Right lobe of liver (tissue), 6 donors: Measurements from ENCODE around the gene TRAF3IP1. TPM values are rescaled to one million over a fixed set of nuclear protein-coding genes. Genes with fewer than 3 reads are reported as not detected.

Source experiments
- ATAC-seq, 4 donors: fragments of 200-7000 bp; cut with Tn5 transposase; one replicate each; pipeline ENCODE4 v1.9.1; 2020; ENCODE audit warnings: mild to moderate bottlenecking in 4 of 4, moderate library complexity in 4 of 4
- DNase-seq, 3 donors: peaks; one replicate each; pipeline ENCODE4 v3.0.0-alpha.2; 2020
- H3K27ac ChIP-seq, 3 donors: fragments of 200-600 bp; one replicate each; pipeline ENCODE4 v1.8.0; 2022
- H3K27me3 ChIP-seq, 2 donors: fragments of 200-600 bp; one replicate each; pipeline ENCODE4 v1.8.0; 2022
- H3K36me3 ChIP-seq, 4 donors: fragments of 200-600 bp; sonication (generic) in 1 of 4; one replicate each; pipeline versions ENCODE4 v1.5.1 to v1.8.0; 2017 to 2022; ENCODE audit warnings: control low read depth in 1 of 4
- H3K4me1 ChIP-seq, 4 donors: fragments of 200-600 bp; sonication (generic) in 1 of 4; one replicate each; pipeline versions ENCODE4 v1.5.1 to v1.8.0; 2017 to 2022; ENCODE audit warnings: control low read depth in 1 of 4
- H3K4me3 ChIP-seq, 3 donors: fragments of 200-600 bp; one replicate each; pipeline ENCODE4 v1.8.0; 2022
- H3K9me3 ChIP-seq, 4 donors: fragments of 200-600 bp; sonication (generic) in 1 of 4; one replicate each; pipeline versions ENCODE4 v1.5.1 to v1.8.0; 2017 to 2022; ENCODE audit warnings: control low read depth in 1 of 4
- CTCF ChIP-seq, 4 donors: fragments of 200-600 bp in 3 of 4; fragments of 450-650 bp in 1 of 4; IDR thresholded peaks; one replicate each; pipeline versions ENCODE4 v1.5.1 to v1.8.0; 2016 to 2022; ENCODE audit warnings: antibody characterized with exemption in 4 of 4, mild to moderate bottlenecking in 2 of 4
- POLR2A ChIP-seq: fragments of 450-650 bp; IDR thresholded peaks from one replicate; pipeline ENCODE4 v1.6.1; 2017; ENCODE audit warnings: antibody characterized with exemption, mild to moderate bottlenecking
- WGBS: methylation state at CpG from one replicate; pipeline ENCODE4 v1.1.6; 2018; ENCODE audit warnings: low coverage, low lambda C conversion rate; ENCODE audit not compliant: insufficient coverage; ENCODE audit errors: missing lambda C conversion rate; 5-methylcytosine and 5-hydroxymethylcytosine counted together
- intact Hi-C, 2 donors: fragments of 100-400 bp; cut with DNase I; formaldehyde crosslinking; loops; one replicate each; pipeline versions ENCODE4 v1.11.2 to v1.14.1; 2022
- total RNA-seq, 6 experiments: library from RNA; depleted of rRNA in 2 of 6; stranded (reverse); fragments of >200 nt in 2 of 6; fragmentation: NEBNext Ultra II Directional in 3 of 6; extraction: Animal tissue kit (Norgen Biotek cat#: 25700) in 3 of 6; gene quantifications; one replicate each; pipeline versions ENCODE4 v1.1.0 to v1.2.4, GENCODE V29; 2016 to 2023
- donor health status: DM: no; HTN: yes; CAD: no.
- donor health status: DM: no; HTN: no; CAD: no.
- donor health status: DM: no; HTN: no; CAD: no.
- donor health status: DM: no; HTN: yes; CAD: no.
- donor health status: DM: no; HTN: yes; CAD: no.

TRAF3IP1 gene
- total RNA-seq, 6 experiments from 2014 or later = 4.6 to 12.0 (median 8.3) TPM

DNA sequence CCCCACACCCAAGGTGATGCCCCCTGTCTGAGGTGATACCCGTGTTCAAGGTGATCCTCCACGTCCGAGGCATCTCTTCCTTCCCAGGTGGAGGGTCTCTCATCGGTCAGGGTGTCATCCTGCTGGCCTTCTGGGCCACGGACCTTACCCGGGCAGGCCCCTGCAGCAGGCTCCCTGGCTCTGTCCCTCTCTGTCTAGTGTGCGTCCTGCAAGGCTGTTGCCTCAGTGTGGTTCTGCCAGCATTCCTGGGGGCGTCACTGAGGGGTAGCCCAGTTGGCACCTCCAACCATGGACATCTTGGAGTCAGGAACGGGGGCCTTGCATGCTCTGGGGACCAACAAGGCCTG, 26.3 kb upstream of the TRAF3IP1 start:
- Histone ChIP-seq H3K27ac (peak overlapping the region in 2 of 3 donors; percentile 50 to 65), H3K27me3 (no peaks in the 10 kb centered on the region), H3K4me3 (no peak overlapping the region), H3K9me3 (no peaks in the 10 kb centered on the region), H3K4me1 (peaks cover 0 to 24% (median 10%) of the 10 kb centered on the region in 4 donors), H3K36me3 (no peaks in the 10 kb centered on the region)
- ATAC-seq (no peak), DNase-seq (peak in 1 of 3 donors; percentile 51)
- no peak for TF ChIP-seq CTCF (IDR thresholded peaks at IDR 0.05)
- WGBS = no CpG with 5 or more reads among the region's 9 CpGs
- intact Hi-C loops = no loop called here

DNA sequence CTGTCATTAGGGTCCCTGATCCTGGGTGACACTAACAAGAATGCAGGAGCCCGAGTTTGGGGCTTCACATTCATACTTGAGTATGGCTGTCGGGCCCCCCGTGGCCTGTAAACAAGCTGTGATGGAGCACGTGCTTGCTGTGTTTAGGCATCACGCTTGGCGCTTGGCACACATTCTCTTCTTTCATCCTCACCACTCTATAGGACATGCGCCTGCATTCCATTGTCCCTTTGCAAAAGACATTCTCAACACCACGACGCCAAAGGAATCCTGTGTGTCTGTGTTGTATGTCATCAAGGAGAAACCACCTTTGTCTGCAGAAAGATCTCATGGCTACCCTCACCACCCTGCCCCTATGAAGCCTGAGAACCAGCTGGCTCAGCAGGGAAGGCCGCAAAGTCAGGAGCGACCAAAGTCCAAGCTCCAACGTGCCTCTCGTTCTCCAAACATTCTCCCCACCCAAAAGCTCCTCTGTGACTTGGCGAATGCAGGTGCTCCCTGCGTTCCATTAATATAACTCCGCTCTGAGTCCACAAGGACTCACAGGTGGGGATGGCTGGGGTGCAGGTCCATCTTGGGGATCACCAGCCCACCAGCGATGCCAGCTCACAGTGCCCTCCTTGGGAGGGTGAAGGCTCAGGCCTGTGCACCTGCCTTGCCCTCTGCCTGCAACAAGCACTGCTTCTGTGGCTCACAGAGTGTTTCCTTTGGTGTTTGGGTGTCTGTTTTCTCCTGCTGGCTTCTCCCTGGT, 25.8 kb upstream of the TRAF3IP1 start:
- Histone ChIP-seq H3K9me3 (no peaks in the 10 kb centered on the region), H3K4me1 (peaks cover 0 to 24% (median 12%) of the 10 kb centered on the region in 4 donors), H3K27ac (peak overlapping the region in 2 of 3 donors; percentile 50 to 65), H3K4me3 (no peak overlapping the region), H3K36me3 (no peaks in the 10 kb centered on the region), H3K27me3 (no peaks in the 10 kb centered on the region)
- peak; percentile 56 to 88 (median 80) for DNase-seq
- WGBS = 36% methylated on average over 13 of the region's 17 CpGs
- intact Hi-C loops = no loop called here
- TF ChIP-seq POLR2A (no peak), CTCF (IDR thresholded peaks at IDR 0.05) (no peak)
- peak; percentile 70 to 80 (median 77) for ATAC-seq

DNA sequence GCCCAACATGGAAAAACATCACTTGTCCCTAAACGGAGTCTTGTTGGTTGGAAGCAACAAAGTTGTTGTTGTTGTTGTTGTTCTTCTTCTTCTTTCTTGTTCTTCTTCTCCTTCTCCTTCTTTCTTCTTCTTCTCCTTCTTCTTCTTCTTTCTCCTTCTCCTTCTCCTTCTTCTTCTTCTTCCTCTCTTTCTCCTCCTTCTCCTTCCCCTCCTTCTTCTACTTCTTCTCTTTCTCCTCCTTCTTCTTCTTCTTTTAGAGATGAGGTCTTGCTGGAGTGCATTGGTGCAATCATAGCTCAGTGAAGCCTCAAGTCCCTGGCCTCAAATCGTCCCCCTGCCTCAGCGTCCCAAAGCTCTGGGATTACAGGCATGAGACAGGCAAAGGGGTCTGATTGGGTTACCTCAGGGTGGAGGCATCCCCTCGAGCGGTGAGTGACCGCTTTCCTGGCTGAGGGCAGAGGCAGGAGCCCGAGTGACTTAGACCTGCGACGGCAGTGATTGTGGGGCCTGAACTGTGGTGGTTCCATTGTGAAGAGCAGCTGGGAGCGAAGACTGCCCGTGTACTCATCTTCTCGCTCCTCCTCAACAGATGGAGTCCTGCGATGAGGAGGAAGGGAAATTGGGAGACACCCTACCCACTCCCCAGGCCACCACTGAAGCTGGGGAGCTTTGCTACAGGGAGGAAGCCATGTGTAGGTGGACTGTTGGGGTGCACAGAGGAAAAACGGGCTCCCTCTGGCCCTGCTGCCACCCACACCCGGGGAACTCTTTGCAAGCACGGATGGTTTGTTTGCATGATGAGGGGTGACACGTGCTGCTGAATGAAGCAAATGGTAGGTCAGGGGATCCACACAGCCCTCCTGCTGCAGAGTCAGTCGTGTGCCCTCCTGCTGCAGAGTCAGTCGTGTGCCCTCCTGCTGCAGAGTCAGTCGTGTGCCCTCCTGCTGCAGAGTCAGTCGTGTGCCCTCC, 24.9 kb upstream of the TRAF3IP1 start:
- no peak for TF ChIP-seq POLR2A
- TF ChIP-seq CTCF (IDR thresholded peaks at IDR 0.05) = no peak
- H3K9me3 ChIP-seq = no peaks in the 10 kb centered on the region
- ATAC-seq = no peak
- DNase-seq = peak in 1 of 3 donors; percentile 40
- 75% methylated on average over 3 of the region's 21 CpGs for WGBS
- peaks cover 0 to 32% (median 17%) of the 10 kb centered on the region in 4 donors for H3K4me1 ChIP-seq
- H3K27me3 ChIP-seq = no peaks in the 10 kb centered on the region
- H3K36me3 ChIP-seq = no peaks in the 10 kb centered on the region
- no peak overlapping the region for H3K4me3 ChIP-seq
- intact Hi-C loops = no loop called here
- peak overlapping the region in 2 of 3 donors; percentile 50 to 65 for H3K27ac ChIP-seq

- 90% methylated on average over 11 of the region's 24 CpGs for WGBS
- Histone ChIP-seq H3K9me3 (no peaks in the 10 kb centered on the region), H3K4me3 (no peak overlapping the region), H3K27ac (peak overlapping the region in 2 of 3 donors; percentile 55 to 60), H3K4me1 (peaks cover 0 to 42% (median 21%) of the 10 kb centered on the region in 4 donors), H3K36me3 (no peaks in the 10 kb centered on the region), H3K27me3 (no peaks in the 10 kb centered on the region)
- TF ChIP-seq POLR2A (no peak), CTCF (IDR thresholded peaks at IDR 0.05) (no peak)
- intact Hi-C loops = no loop called here
- DNase-seq (peak in 1 of 3 donors; percentile 46), ATAC-seq (no peak)
Measured at GRCh38 chr2:238296638-238297457, 23.5 kb upstream of the TRAF3IP1 start.
